ENCODE data around the gene ELL2.

Gene ELL2

DNA sequence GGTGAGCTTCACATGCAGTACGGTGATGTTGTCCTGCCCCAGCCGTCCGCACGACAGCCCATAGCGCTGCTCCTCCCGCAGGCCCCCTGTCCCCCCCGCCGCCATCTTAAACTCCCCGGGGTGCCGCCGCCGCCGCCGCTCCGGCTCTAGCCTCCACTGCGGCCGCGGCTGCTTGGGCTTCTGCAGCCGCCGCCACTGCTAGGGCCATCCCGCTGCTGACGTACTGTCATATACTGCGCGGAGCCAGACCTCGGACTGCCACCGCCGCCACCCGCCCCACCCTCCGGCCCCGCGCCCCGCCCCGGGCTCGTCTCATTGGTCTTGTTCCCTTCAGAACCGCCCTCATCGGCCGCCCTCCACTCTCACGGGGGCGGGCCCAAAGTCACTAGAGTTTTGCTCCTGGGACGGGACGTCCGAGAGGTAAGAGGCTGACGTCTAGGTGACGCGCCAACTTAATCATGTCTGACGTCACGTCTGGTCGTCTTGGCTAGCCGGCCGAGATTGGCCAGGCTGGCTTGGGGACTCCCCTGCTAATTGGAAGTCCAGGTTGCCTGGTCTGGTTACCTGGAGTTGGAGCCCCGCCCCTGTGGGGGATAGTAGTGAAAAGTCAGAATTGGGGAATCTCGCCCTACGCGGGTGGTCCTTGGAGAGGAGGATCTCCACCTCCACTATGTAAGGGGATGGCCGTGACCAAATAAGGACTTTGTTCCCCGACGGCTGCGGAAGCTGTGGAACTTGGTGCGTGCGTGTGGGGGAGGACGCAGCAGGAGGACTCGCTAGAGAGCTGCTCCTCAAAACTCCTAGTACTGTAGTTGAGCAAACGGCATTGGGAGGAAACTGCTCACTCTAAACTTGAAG lies at the start of gene ELL2:
Gene ELL2 (minus strand): TSS at position 235 of the 858 bp plus-strand sequence. CDS start 130 bp downstream, at position 105.
- no peak for TF ChIP-seq ZFX (IDR thresholded peaks at IDR 0.05; ENCODE audit: borderline replicate concordance)
- TF ChIP-seq, protein P1, sequence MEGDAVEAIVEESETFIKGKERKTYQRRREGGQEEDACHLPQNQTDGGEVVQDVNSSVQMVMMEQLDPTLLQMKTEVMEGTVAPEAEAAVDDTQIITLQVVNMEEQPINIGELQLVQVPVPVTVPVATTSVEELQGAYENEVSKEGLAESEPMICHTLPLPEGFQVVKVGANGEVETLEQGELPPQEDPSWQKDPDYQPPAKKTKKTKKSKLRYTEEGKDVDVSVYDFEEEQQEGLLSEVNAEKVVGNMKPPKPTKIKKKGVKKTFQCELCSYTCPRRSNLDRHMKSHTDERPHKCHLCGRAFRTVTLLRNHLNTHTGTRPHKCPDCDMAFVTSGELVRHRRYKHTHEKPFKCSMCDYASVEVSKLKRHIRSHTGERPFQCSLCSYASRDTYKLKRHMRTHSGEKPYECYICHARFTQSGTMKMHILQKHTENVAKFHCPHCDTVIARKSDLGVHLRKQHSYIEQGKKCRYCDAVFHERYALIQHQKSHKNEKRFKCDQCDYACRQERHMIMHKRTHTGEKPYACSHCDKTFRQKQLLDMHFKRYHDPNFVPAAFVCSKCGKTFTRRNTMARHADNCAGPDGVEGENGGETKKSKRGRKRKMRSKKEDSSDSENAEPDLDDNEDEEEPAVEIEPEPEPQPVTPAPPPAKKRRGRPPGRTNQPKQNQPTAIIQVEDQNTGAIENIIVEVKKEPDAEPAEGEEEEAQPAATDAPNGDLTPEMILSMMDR (IDR thresholded peaks at IDR 0.05): no peak
- peak within 1 kb of the TSS; percentile 85 for H3K27ac ChIP-seq

DNA sequence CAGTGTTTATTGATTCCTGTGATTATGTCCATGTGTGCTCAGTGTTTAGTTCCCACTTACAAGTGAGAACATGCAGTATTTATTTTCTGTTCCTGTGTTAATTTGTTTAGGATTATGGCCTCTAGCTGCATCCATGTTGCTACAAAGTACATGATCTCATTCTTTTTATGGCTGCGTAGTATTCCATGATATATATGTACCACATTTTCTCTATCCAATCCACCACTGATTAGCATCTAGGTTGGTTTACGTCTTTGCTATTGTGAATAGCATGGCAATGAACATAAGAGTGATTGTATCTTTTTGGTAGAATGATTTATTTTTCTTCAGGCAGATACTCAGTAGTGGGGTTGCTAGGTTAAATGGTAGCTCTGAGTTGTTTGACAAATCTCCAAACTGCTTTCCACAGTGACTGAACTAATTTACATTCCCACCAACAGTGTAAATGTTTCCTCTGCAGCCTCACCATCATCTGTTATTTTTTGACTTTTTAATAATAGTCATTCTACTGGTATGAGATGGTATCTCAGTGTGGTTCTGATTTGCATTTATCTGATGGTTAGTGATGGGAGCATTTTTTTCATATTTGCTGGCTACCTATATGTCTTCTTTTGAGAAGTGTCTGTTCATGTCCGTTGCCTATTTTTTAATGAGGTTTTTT lies 47.5 kb upstream of the ELL2 start:
- H3K27ac ChIP-seq: no peak overlapping the region
- TF ChIP-seq ZFX (IDR thresholded peaks at IDR 0.05; ENCODE audit: borderline replicate concordance): no peak
- TF ChIP-seq, protein P1 (IDR thresholded peaks at IDR 0.05): no peak

DNA sequence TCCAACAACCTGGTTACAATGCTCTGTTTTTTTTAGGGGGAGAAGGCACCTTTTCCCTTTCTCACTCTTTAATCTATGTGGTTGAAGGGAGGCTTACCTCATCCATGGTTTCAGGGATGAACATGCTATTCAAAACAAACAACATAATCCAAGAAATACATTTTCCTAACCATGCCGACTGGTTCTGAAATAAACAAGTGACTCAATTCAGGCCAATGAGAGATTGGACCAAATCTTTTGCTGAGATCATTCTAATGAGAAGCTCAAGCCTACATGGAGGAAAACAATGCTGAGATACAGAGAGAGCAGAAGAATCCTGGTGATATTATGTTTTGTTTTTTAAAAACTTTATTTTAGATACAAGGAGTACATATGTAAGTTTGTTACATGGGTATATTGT lies 46.8 kb upstream of the ELL2 start:
- no peak overlapping the region for H3K27ac ChIP-seq
- TF ChIP-seq ZFX (IDR thresholded peaks at IDR 0.05; ENCODE audit: borderline replicate concordance): no peak
- TF ChIP-seq, protein P1 (IDR thresholded peaks at IDR 0.05): no peak

DNA sequence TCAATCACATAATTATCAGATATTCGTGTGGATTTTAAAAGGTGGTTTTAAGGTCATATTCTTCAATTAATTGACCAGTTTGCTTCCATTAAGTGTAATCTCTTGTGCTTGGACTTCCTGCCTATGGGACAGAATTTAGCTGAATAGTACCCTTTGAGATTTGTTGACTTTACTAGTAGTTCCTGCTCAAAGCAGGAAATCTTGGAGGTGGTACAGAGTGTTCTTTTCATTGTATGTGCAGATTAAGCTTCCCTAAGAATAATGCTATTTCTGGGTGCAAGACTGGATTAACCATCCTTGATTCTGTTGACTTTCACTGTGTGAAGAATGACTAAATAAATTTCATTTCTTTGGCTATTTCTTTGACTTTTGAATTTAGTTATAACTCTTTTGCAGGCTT lies 45.4 kb upstream of the ELL2 start:
- no peak overlapping the region for H3K27ac ChIP-seq
- TF ChIP-seq, protein P1 (IDR thresholded peaks at IDR 0.05): no peak
- no peak for TF ChIP-seq ZFX (IDR thresholded peaks at IDR 0.05; ENCODE audit: borderline replicate concordance)

DNA sequence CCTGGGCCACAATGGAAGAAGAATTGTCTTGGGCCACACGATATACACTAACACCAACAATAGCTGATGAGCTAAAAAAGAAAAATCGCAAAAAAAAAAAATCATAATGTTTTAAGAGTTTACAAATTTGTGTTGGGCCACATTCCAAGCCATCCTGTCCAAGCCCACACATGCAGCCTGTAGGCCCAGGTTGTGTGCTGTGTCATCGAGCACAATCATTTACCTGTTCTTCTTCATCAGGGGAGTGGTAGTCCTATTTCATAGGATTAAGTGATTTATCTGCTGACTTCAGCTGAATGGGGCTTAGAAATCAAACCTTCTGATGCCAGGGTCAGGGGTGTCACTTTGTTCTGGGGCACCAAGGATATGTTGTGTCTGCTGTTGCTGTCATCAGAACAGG lies 44.6 kb upstream of the ELL2 start:
- no peak overlapping the region for H3K27ac ChIP-seq
- TF ChIP-seq, protein P1 (IDR thresholded peaks at IDR 0.05): no peak
- no peak for TF ChIP-seq ZFX (IDR thresholded peaks at IDR 0.05; ENCODE audit: borderline replicate concordance)

DNA sequence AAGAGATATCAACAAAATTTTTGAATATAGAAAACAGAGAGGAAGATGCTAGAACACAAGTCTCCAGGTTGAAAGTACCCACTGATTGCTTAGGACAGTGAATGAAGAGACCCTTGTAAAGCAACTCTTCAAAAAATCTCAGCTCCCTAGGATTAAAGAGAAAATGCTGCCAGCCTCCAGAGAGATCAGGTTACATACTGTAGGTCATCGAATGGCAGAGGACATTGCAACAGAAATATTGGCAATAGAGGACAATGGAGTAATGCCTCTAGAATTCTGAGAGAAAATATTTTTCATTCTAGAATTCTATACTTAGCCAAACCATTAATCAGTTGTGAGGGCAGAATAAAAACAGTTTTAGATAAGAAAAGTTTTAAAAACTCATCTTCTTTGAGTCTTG lies 43.1 kb upstream of the ELL2 start:
- TF ChIP-seq ZFX (IDR thresholded peaks at IDR 0.05; ENCODE audit: borderline replicate concordance): no peak
- TF ChIP-seq, protein P1 (IDR thresholded peaks at IDR 0.05): no peak
- no peak overlapping the region for H3K27ac ChIP-seq

DNA sequence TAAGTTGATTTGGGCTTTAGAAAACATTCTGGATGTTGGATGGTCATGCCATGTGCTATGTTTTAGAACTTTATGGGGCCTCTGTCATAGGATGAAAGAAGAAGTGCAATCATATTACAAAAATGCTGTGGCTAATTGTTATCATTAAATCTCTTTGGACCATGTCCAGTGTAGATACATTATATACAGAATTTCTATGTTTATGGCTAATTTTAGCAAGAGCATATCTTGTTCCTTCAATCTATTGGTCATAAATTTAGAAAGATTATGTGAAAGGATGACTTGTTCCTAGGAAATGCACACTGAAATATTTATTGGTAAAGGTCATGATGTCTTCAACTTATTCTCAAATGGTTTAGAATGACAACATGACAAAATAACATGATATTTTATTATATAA lies 42.4 kb upstream of the ELL2 start:
- no peak for TF ChIP-seq ZFX (IDR thresholded peaks at IDR 0.05; ENCODE audit: borderline replicate concordance)
- TF ChIP-seq, protein P1 (IDR thresholded peaks at IDR 0.05): no peak
- no peak overlapping the region for H3K27ac ChIP-seq

All from 22Rv1 (cell line).